CD4-positive, alpha-beta T cell (primary cell): Measurements from ENCODE around the gene LAMC2. TPM values are rescaled to one million over a fixed set of nuclear protein-coding genes. Genes with fewer than 3 reads are reported as not detected.

Experiments used
- ATAC-seq: fragments of 200-7000 bp; cut with Tn5 transposase; one replicate; pipeline ENCODE4 v1.10.0; 2022; ENCODE audit warnings: mild to moderate bottlenecking; ENCODE audit not compliant: poor library complexity
- CTCF ChIA-PET: fragments of 350-600 bp; sonication (Branson Sonifier 250); formaldehyde crosslinking; loops from one replicate; lab custom pipeline; 2021; ENCODE audit warnings: antibody characterized with exemption, inconsistent platforms; lab: Charles Lee
- POLR2A ChIA-PET: fragments of 350-600 bp; sonication (Branson Sonifier 250); formaldehyde crosslinking; loops from one replicate; lab custom pipeline; 2021; ENCODE audit warnings: antibody characterized with exemption, inconsistent platforms; lab: Charles Lee
- DNase-seq, 14 experiments: peaks; one replicate each; pipeline ENCODE4 v3.0.0-alpha.2; 2013 to 2020; ENCODE audit warnings: mixed read lengths in 2 of 14
- H3K27ac ChIP-seq, 2 donors: one replicate each; pipeline versions ENCODE4 v1.5.1 to v1.7.0; 2013; ENCODE audit warnings: low read length in 2 of 2, low read depth in 1 of 2, mild to moderate bottlenecking in 1 of 2
- H3K27me3 ChIP-seq, 2 experiments: 1 replicate in 1 of 2; 2 replicates in 1 of 2; pipeline versions ENCODE4 v1.6.1 to v1.7.0; 2013; ENCODE audit warnings: low read length in 2 of 2, control low read depth in 1 of 2, mild to moderate bottlenecking in 1 of 2, moderate library complexity in 1 of 2; ENCODE audit not compliant: insufficient read depth in 2 of 2, control insufficient read depth in 1 of 2
- H3K36me3 ChIP-seq: one replicate; pipeline ENCODE4 v1.6.1; 2013; ENCODE audit warnings: low read length, control low read depth; ENCODE audit not compliant: insufficient read depth
- H3K4me1 ChIP-seq: one replicate; pipeline ENCODE4 v1.6.1; 2013; ENCODE audit warnings: low read length, control low read depth; ENCODE audit not compliant: insufficient read depth
- H3K4me3 ChIP-seq: one replicate; pipeline ENCODE4 v1.5.1; 2013; ENCODE audit warnings: mild to moderate bottlenecking, low read length, moderate library complexity
- H3K9me3 ChIP-seq, 2 experiments: 1 replicate in 1 of 2; 2 replicates in 1 of 2; pipeline versions ENCODE4 v1.6.1 to v1.7.0; 2013; ENCODE audit warnings: low read length in 2 of 2, mild to moderate bottlenecking in 2 of 2, control low read depth in 1 of 2, moderate library complexity in 1 of 2; ENCODE audit not compliant: control insufficient read depth in 1 of 2, insufficient read depth in 1 of 2
- H3K27ac Mint-ChIP-seq: one replicate; pipeline ENCODE4 v1.8.0; 2020; ENCODE audit warnings: mixed read lengths
- H3K27me3 Mint-ChIP-seq: one replicate; pipeline ENCODE4 v1.8.0; 2021; ENCODE audit warnings: mixed read lengths
- H3K36me3 Mint-ChIP-seq: one replicate; pipeline ENCODE4 v1.8.0; 2021; ENCODE audit warnings: low read depth, mixed read lengths
- H3K4me1 Mint-ChIP-seq: one replicate; pipeline ENCODE4 v1.8.0; 2021; ENCODE audit warnings: low read depth, mixed read lengths
- H3K4me3 Mint-ChIP-seq: one replicate; pipeline ENCODE4 v1.8.0; 2020; ENCODE audit warnings: mild to moderate bottlenecking, mixed read lengths
- H3K9me3 Mint-ChIP-seq: one replicate; pipeline ENCODE4 v1.8.0; 2020; ENCODE audit warnings: mixed read lengths
- intact Hi-C, 2 experiments: fragments of 100-400 bp; cut with DNase I in 1 of 2; cut with micrococcal nuclease in 1 of 2; formaldehyde crosslinking; loops; one replicate each; pipeline versions ENCODE4 v1.15.1 to v1.9.0; 2023 to 2025; cut with DNase I, micrococcal nuclease
- total RNA-seq, 174 experiments: library from RNA in 2 of 174; stranded (reverse) in 2 of 174; gene quantifications; one replicate each; pipeline ENCODE4 v1.2.3 and lab custom pipeline; 2021 to 2026
- TF ChIP-seq, protein P1 (sequence below): fragments of 200-600 bp; IDR thresholded peaks from one replicate; pipeline ENCODE4 v1.8.0; 2022; ENCODE audit warnings: antibody characterized with exemption, mild to moderate bottlenecking

LAMC2 gene
- total RNA-seq, 2 experiments from 2014 or later = not detected

DNA sequence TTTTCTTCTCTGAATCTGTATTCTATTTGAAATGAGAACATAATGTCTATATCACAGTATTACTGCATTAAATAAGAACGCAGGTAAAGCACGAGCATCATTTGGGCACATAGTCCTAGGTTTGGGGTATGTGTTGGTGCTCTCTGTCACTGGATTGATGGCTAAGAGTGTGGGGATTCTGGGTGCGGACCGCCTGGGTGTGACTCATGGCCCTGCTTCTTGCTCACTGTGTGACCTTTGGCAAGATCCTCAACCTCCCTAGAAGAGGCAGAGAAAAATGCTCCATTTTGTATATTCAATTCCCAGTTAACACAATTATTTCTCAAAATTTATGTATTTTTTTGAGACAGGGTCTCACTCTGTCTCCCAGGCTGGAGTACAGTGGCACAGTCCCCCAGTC, 99.7 kb downstream of the LAMC2 start:
- Mint-ChIP-seq H3K4me1 (no peaks in the 10 kb centered on the region), H3K9me3 (no peaks in the 10 kb centered on the region), H3K27me3 (peaks cover 16% of the 10 kb centered on the region), H3K27ac (no peak overlapping the region), H3K36me3 (no peaks in the 10 kb centered on the region), H3K4me3 (no peak overlapping the region)
- DNase-seq (no peak), ATAC-seq (no peak)
- Histone ChIP-seq H3K9me3 (no peaks in the 10 kb centered on the region), H3K4me1 (no peaks in the 10 kb centered on the region), H3K27ac (no peak overlapping the region), H3K27me3 (peaks cover 0 to 2% of the 10 kb centered on the region in 2 experiments), H3K4me3 (no peak overlapping the region), H3K36me3 (no peaks in the 10 kb centered on the region)
- CTCF ChIA-PET = no interaction called here
- TF ChIP-seq, protein P1, sequence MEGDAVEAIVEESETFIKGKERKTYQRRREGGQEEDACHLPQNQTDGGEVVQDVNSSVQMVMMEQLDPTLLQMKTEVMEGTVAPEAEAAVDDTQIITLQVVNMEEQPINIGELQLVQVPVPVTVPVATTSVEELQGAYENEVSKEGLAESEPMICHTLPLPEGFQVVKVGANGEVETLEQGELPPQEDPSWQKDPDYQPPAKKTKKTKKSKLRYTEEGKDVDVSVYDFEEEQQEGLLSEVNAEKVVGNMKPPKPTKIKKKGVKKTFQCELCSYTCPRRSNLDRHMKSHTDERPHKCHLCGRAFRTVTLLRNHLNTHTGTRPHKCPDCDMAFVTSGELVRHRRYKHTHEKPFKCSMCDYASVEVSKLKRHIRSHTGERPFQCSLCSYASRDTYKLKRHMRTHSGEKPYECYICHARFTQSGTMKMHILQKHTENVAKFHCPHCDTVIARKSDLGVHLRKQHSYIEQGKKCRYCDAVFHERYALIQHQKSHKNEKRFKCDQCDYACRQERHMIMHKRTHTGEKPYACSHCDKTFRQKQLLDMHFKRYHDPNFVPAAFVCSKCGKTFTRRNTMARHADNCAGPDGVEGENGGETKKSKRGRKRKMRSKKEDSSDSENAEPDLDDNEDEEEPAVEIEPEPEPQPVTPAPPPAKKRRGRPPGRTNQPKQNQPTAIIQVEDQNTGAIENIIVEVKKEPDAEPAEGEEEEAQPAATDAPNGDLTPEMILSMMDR = no peak
- intact Hi-C loops = no loop called here
- POLR2A ChIA-PET = no interaction called here

DNA sequence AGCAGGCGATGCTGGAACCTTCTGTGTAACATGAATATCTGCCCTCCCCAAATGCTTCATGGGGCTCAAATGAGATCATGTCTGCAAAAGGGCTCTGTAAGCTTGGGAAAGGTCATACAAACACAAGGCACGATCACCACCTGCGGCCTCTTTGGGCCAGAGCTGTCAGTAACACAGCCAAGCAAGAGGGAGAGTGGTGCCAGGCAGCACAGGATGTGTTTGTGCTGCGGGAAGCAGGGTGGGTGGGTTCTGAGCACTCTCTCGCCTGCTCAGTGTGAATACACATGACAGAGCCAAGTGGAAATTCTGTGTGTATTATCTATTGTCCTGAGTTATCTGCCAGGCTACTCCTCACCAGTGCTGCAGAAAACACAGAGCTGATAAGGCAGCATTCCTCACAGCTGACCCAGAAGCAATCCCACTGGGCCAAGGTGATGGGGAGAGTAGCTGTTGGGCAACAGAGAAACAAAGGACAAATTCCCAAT, 101.2 kb downstream of the LAMC2 start:
- no peaks in the 10 kb centered on the region for H3K36me3 Mint-ChIP-seq
- ATAC-seq (no peak), DNase-seq (no peak)
- ChIA-PET POLR2A (no interaction called here), CTCF (no interaction called here)
- H3K4me1 Mint-ChIP-seq = no peaks in the 10 kb centered on the region
- intact Hi-C loops = no loop called here
- H3K27ac ChIP-seq = no peak overlapping the region
- H3K4me3 ChIP-seq = no peak overlapping the region
- no peaks in the 10 kb centered on the region for H3K36me3 ChIP-seq
- peaks cover 9% of the 10 kb centered on the region for H3K27me3 Mint-ChIP-seq
- H3K4me3 Mint-ChIP-seq = no peak overlapping the region
- TF ChIP-seq, protein P1 = no peak
- H3K9me3 ChIP-seq = no peaks in the 10 kb centered on the region
- no peak overlapping the region for H3K27ac Mint-ChIP-seq
- H3K27me3 ChIP-seq = peaks cover 0 to 2% of the 10 kb centered on the region in 2 experiments
- H3K4me1 ChIP-seq = no peaks in the 10 kb centered on the region
- no peaks in the 10 kb centered on the region for H3K9me3 Mint-ChIP-seq

DNA sequence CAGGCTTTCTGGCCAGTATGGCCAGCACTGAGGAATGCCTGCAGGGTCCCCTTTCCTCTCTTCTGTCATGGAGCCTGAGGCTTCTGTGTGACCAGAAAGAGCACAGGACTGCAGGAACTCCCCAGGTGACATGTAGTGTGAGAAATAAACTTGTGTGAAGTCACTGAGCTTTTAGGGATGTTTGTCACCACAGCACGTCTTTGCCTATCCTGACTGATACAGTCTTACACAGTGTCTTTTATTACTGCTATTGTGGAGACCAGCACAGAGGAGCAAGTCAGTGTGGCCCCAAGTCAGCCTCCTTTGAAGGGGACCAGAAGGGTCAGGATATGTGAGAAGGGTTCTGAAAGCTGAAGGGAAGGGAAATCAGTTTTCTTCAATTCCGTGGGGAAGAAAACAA, 102.5 kb downstream of the LAMC2 start:
- Mint-ChIP-seq H3K4me3 (no peak overlapping the region), H3K36me3 (no peaks in the 10 kb centered on the region), H3K27ac (no peak overlapping the region), H3K27me3 (peaks cover 7% of the 10 kb centered on the region), H3K9me3 (no peaks in the 10 kb centered on the region), H3K4me1 (no peaks in the 10 kb centered on the region)
- Histone ChIP-seq H3K27ac (no peak overlapping the region), H3K27me3 (peaks cover 0 to 2% of the 10 kb centered on the region in 2 experiments), H3K9me3 (no peaks in the 10 kb centered on the region), H3K4me3 (no peak overlapping the region), H3K36me3 (no peaks in the 10 kb centered on the region), H3K4me1 (no peaks in the 10 kb centered on the region)
- TF ChIP-seq, protein P1 = no peak
- POLR2A ChIA-PET = no interaction called here
- CTCF ChIA-PET = no interaction called here
- intact Hi-C loops = no loop called here
- DNase-seq = no peak
- no peak for ATAC-seq
